ENCODE data around the gene MANEAL.
"Not testable (repeated sequence)": the region's sequence is repeated elsewhere in the genome, so short reads cannot be mapped to it uniquely, and the experiment has no call there.

MANEAL gene

GRCh38 chr1:37793773-37794371, at the start of gene MANEAL:
Gene MANEAL (plus strand): TSS chr1:37793847. CDS start chr1:37794183, 336 bp downstream.
- no peak for DNase-seq

- DNase-seq: no peak
Observed at GRCh38 chr1:37746806-37747205, 46.8 kb upstream of the MANEAL start.

GRCh38 chr1:37748565-37748964, 45.1 kb upstream of the MANEAL start:
- DNase-seq: no peak

GRCh38 chr1:37752213-37752582, 41.4 kb upstream of the MANEAL start:
- DNase-seq: no peak

GRCh38 chr1:37752583-37753471, 40.8 kb upstream of the MANEAL start:
- DNase-seq: no peak

- no peak for DNase-seq
Observed at GRCh38 chr1:37753473-37754321, 40.0 kb upstream of the MANEAL start.

GRCh38 chr1:37755290-37755689, 38.4 kb upstream of the MANEAL start:
- DNase-seq: no peak

- DNase-seq: no peak
Observed at GRCh38 chr1:37755951-37756560, 37.6 kb upstream of the MANEAL start.

- DNase-seq: no peak
Observed at GRCh38 chr1:37759451-37759850, 34.2 kb upstream of the MANEAL start.

- no peak for DNase-seq
Observed at GRCh38 chr1:37761416-37762095, 32.1 kb upstream of the MANEAL start.

- DNase-seq: no peak
Observed at GRCh38 chr1:37762516-37762915, 31.1 kb upstream of the MANEAL start.

- DNase-seq: no peak
Observed at GRCh38 chr1:37763791-37764413, 29.7 kb upstream of the MANEAL start.

GRCh38 chr1:37764414-37764825, 29.2 kb upstream of the MANEAL start:
- no peak for DNase-seq

- DNase-seq: peak; percentile 80
Observed at GRCh38 chr1:37764888-37765441, 28.7 kb upstream of the MANEAL start, which contains the start of gene EPHA10. Gene EPHA10 (minus strand): TSS chr1:37765120. CDS start chr1:37765066, 54 bp downstream.

- peak; percentile 20 for DNase-seq
Observed at GRCh38 chr1:37765916-37766664, 27.6 kb upstream of the MANEAL start.

- DNase-seq: no peak
Observed at GRCh38 chr1:37767488-37767887, 26.2 kb upstream of the MANEAL start.

GRCh38 chr1:37771440-37771839, 22.2 kb upstream of the MANEAL start:
- DNase-seq: not testable (repeated sequence)

GRCh38 chr1:37776946-37777516, 16.6 kb upstream of the MANEAL start:
- no peak for DNase-seq

- DNase-seq: no peak
Observed at GRCh38 chr1:37778654-37779053, 15.0 kb upstream of the MANEAL start.

GRCh38 chr1:37782491-37782890, 11.2 kb upstream of the MANEAL start:
- no peak for DNase-seq

Data from NCI-H1694 (cell line).